Uterus (tissue), 2 donors: Measurements from ENCODE around the gene PGRMC2.
"Not testable (repeated sequence)": the region's sequence is repeated elsewhere in the genome, so short reads cannot be mapped to it uniquely, and the experiment has no call there.

Source experiments
- POLR2A ChIP-seq, 2 donors: fragments of 450-650 bp; IDR thresholded peaks; one replicate each; pipeline ENCODE4 v1.6.1; 2016; ENCODE audit warnings: antibody characterized with exemption in 2 of 2, mild to moderate bottlenecking in 1 of 2, moderate library complexity in 1 of 2
- TF ChIP-seq, protein P1 (sequence below), 4 experiments: fragments of 200-600 bp in 2 of 4; fragments of 450-650 bp in 2 of 4; sonication (generic) in 2 of 4; IDR thresholded peaks; one replicate each; pipeline ENCODE4 v1.5.1; 2016 to 2019; ENCODE audit warnings: antibody characterized with exemption in 4 of 4, mild to moderate bottlenecking in 2 of 4, moderate library complexity in 1 of 4

DNA sequence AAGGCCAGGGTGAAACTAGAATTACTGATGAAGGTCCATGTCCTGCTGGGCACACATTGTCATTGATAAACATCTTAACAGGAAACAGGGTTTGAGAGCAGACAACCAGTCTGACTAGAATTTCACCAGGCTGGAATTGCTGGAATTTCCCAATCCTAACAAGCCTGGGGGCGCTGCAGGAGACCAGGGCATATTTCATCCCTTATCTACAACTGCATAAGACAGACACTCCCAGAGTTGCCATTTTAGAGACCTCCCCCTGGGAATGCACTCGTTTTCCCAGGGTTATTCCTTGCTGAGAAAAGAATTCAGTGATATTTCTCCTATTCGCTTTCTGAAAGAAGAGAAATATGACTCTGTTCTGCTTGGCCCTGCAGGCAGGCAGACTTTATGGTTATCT lies 22.1 kb downstream of the PGRMC2 start:
- TF ChIP-seq, protein P1, sequence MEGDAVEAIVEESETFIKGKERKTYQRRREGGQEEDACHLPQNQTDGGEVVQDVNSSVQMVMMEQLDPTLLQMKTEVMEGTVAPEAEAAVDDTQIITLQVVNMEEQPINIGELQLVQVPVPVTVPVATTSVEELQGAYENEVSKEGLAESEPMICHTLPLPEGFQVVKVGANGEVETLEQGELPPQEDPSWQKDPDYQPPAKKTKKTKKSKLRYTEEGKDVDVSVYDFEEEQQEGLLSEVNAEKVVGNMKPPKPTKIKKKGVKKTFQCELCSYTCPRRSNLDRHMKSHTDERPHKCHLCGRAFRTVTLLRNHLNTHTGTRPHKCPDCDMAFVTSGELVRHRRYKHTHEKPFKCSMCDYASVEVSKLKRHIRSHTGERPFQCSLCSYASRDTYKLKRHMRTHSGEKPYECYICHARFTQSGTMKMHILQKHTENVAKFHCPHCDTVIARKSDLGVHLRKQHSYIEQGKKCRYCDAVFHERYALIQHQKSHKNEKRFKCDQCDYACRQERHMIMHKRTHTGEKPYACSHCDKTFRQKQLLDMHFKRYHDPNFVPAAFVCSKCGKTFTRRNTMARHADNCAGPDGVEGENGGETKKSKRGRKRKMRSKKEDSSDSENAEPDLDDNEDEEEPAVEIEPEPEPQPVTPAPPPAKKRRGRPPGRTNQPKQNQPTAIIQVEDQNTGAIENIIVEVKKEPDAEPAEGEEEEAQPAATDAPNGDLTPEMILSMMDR (IDR thresholded peaks at IDR 0.05): not testable (repeated sequence)
- not testable (repeated sequence) for TF ChIP-seq POLR2A (IDR thresholded peaks at IDR 0.05)
